Tibial artery (tissue), 4 donors: ENCODE results near the gene NANOS3.

Experiments used
- DNase-seq, 2 donors: peaks; one replicate each; pipeline ENCODE4 v3.0.0-alpha.2; 2019
- H3K27ac ChIP-seq, 2 donors: fragments of 200-600 bp; sonication (generic) in 1 of 2; 1 replicate in 1 of 2; 2 replicates in 1 of 2; pipeline ENCODE4 v1.5.1; 2018 to 2019; ENCODE audit warnings: mild to moderate bottlenecking in 1 of 2
- H3K27me3 ChIP-seq, 2 donors: fragments of 200-600 bp; sonication (generic) in 1 of 2; one replicate each; pipeline versions ENCODE4 v1.5.1 to v1.6.0; 2016 to 2019
- H3K36me3 ChIP-seq, 3 donors: fragments of 200-600 bp; sonication (generic) in 2 of 3; one replicate each; pipeline ENCODE4 v1.5.1; 2016 to 2019; ENCODE audit warnings: mild to moderate bottlenecking in 2 of 3
- H3K4me1 ChIP-seq, 4 donors: fragments of 200-600 bp; sonication (generic) in 2 of 4; 1 replicate in 3 of 4; 2 replicates in 1 of 4; pipeline ENCODE4 v1.5.1; 2016 to 2019
- H3K4me3 ChIP-seq, 2 donors: fragments of 200-600 bp; sonication (generic) in 1 of 2; 1 replicate in 1 of 2; 2 replicates in 1 of 2; pipeline ENCODE4 v1.5.1; 2018 to 2019; ENCODE audit warnings: mild to moderate bottlenecking in 2 of 2
- H3K9me3 ChIP-seq, 3 donors: fragments of 200-600 bp; sonication (generic) in 1 of 3; one replicate each; pipeline ENCODE4 v1.5.1; 2016 to 2019
- intact Hi-C: fragments of 100-400 bp; cut with DNase I; formaldehyde crosslinking; loops from one replicate; pipeline ENCODE4 v1.15.0; 2023; ENCODE audit warnings: low total_unique reads
- TF ChIP-seq, protein P1 (sequence below), 2 experiments: fragments of 200-600 bp in 1 of 2; fragments of 450-650 bp in 1 of 2; IDR thresholded peaks; one replicate each; pipeline ENCODE4 v1.5.1; 2017 to 2019; ENCODE audit warnings: antibody characterized with exemption in 2 of 2, mild to moderate bottlenecking in 1 of 2, moderate library complexity in 1 of 2

The NANOS3 gene

DNA sequence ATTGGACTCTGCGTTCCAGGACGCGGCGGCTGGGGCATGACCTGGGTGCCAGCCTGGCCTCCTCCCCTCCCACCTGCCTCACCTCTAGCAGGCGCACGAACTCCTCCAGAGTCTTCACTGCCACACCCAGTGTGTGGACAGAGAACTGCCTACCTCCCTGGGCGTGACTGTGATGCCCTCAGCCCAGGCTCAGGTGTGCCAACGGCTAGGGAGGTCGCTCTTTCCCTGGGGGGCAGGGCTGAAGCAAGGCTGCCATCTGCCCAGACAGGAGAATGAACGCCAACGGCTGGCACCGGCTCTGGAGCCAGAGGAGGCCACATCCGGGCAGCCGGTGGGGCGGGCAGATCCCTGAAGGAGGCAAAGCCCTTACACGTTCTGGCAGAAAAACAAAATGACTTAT lies 11.3 kb downstream of the NANOS3 start:
- H3K27me3 ChIP-seq: no peaks in the 10 kb centered on the region
- peaks cover 0 to 22% (median 0%) of the 10 kb centered on the region in 4 donors for H3K4me1 ChIP-seq
- no peak overlapping the region for H3K4me3 ChIP-seq
- TF ChIP-seq, protein P1, sequence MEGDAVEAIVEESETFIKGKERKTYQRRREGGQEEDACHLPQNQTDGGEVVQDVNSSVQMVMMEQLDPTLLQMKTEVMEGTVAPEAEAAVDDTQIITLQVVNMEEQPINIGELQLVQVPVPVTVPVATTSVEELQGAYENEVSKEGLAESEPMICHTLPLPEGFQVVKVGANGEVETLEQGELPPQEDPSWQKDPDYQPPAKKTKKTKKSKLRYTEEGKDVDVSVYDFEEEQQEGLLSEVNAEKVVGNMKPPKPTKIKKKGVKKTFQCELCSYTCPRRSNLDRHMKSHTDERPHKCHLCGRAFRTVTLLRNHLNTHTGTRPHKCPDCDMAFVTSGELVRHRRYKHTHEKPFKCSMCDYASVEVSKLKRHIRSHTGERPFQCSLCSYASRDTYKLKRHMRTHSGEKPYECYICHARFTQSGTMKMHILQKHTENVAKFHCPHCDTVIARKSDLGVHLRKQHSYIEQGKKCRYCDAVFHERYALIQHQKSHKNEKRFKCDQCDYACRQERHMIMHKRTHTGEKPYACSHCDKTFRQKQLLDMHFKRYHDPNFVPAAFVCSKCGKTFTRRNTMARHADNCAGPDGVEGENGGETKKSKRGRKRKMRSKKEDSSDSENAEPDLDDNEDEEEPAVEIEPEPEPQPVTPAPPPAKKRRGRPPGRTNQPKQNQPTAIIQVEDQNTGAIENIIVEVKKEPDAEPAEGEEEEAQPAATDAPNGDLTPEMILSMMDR (IDR thresholded peaks at IDR 0.05): no peak
- H3K9me3 ChIP-seq: no peaks in the 10 kb centered on the region
- H3K27ac ChIP-seq: no peak overlapping the region
- no peak for DNase-seq
- intact Hi-C loops: loop anchor here (10.0 kb wide), 2 partner anchors 447 to 613 kb away; no protein-coding TSS in a partner anchor
- H3K36me3 ChIP-seq: no peaks in the 10 kb centered on the region

DNA sequence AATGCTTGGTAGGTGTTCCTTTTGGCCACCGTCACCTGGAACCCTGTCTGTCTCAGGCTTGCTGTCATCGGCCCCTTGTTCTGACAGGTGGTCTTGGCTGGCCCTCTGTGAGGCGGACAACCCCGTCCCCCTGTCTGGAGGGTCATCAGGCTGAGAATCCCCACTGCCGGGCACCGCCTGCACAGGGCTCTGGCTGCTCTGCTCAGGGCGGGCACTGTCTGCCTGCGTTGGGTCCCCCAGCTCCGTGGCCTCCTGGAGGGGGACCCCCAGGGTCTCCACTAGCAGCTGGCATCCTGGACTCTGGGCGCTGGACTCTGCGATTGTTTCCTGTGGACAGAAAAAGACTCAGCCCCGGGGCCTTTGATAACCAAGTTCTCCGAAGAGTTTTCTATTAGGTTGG lies 13.2 kb downstream of the NANOS3 start:
- Histone ChIP-seq H3K4me3 (no peak overlapping the region), H3K9me3 (no peaks in the 10 kb centered on the region), H3K27me3 (no peaks in the 10 kb centered on the region), H3K4me1 (peaks cover 0 to 7% (median 0%) of the 10 kb centered on the region in 4 donors), H3K27ac (no peak overlapping the region), H3K36me3 (no peaks in the 10 kb centered on the region)
- no peak for DNase-seq
- TF ChIP-seq, protein P1 (IDR thresholded peaks at IDR 0.05): no peak
- intact Hi-C loops: no loop called here

DNA sequence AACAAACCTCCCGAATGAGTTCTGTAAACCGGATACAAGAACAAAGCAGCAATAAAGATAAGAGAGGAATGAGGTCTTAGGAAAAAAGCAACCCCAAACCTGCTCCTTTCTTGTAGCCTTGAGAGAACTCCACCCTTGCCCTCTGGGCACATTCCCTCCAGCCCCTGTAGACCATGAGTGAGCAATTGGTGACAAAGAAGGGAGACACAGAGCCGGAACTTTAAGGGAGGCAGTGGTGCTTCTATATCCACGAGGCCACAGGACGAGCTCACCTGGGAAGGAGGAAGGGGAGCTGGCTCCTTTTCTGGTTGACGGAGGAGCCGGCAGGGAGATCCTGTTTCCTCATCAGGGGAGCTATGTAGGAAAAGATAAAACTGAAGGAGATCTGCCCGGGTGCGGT lies 15.9 kb downstream of the NANOS3 start:
- no peak for DNase-seq
- TF ChIP-seq, protein P1 (IDR thresholded peaks at IDR 0.05): no peak
- intact Hi-C loops: no loop called here
- H3K27me3 ChIP-seq: no peaks in the 10 kb centered on the region
- H3K4me3 ChIP-seq: no peak overlapping the region
- H3K9me3 ChIP-seq: no peaks in the 10 kb centered on the region
- no peaks in the 10 kb centered on the region for H3K4me1 ChIP-seq
- H3K36me3 ChIP-seq: no peaks in the 10 kb centered on the region
- no peak overlapping the region for H3K27ac ChIP-seq

DNA sequence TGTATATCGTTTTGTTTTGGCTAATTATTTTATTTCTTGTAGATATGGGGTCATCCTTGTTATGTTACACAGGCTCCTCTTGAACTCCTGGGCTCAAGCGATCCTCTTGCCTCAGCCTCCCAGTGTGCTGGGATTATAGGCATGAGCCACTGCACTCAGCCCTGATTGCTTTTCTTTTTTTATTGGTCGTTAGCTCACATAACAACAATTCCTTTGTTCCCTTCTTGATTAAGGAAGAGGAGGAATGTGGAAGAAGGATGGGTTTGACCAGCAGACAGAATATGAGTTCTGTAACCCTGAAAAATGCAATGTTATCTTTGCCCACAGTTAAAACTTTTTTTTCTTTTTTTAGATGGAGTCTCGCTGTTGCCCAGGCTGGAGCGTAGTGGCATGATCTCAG lies 17.6 kb downstream of the NANOS3 start:
- TF ChIP-seq, protein P1 (IDR thresholded peaks at IDR 0.05): no peak
- Histone ChIP-seq H3K9me3 (no peaks in the 10 kb centered on the region), H3K36me3 (no peaks in the 10 kb centered on the region), H3K27me3 (no peaks in the 10 kb centered on the region), H3K4me1 (no peaks in the 10 kb centered on the region), H3K27ac (no peak overlapping the region), H3K4me3 (no peak overlapping the region)
- intact Hi-C loops: no loop called here
- DNase-seq: no peak

DNA sequence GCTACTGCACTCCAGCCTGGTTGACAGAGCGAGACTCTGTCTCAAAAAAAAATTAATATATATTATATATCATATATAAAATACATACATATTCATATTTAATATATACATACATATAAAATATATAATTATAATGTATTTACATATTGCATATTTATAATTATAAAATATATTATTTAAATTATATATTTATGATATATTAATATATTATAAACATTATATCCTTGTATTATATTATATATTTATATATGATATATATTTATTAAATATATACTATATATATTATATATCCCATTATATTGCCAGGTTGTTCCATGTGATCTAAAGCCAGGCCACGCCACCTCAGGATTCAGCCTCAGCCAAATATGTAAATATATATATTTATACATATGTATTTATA lies 19.3 kb downstream of the NANOS3 start:
- Histone ChIP-seq H3K9me3 (no peaks in the 10 kb centered on the region), H3K4me3 (no peak overlapping the region), H3K27me3 (no peaks in the 10 kb centered on the region), H3K4me1 (no peaks in the 10 kb centered on the region), H3K36me3 (no peaks in the 10 kb centered on the region), H3K27ac (no peak overlapping the region)
- TF ChIP-seq, protein P1 (IDR thresholded peaks at IDR 0.05): no peak
- intact Hi-C loops: no loop called here
- DNase-seq: no peak

DNA sequence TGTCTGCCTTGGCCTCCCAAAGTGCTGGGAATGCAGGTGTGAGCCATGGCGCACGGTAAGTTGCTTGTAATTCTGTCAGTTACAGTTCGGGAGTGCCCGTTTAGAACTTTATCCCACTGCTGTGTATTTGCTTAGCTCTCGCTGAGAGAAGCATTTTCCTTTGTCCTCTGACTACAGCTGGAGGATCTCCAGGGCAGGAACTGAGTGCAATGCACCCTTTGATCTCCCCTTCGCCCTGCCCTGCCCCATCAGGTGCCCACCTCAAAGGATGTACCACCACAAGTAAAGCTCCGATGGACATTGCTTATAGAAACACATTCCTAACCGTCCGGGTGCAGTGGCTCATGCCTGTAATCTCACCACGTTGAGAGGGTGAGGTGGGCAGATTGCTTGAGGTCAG lies 22.5 kb downstream of the NANOS3 start:
- H3K27ac ChIP-seq: no peak overlapping the region
- TF ChIP-seq, protein P1 (IDR thresholded peaks at IDR 0.05): no peak

More for the DNA sequence above, 22.5 kb downstream of the NANOS3 start:
- Histone ChIP-seq H3K27me3 (no peaks in the 10 kb centered on the region), H3K36me3 (no peaks in the 10 kb centered on the region), H3K9me3 (no peaks in the 10 kb centered on the region), H3K4me3 (no peak overlapping the region), H3K4me1 (no peaks in the 10 kb centered on the region)
- intact Hi-C loops: no loop called here
- DNase-seq: no peak
